Hepatocyte (in vitro differentiated cells): ENCODE measurements around the gene FHDC1. TPM values are rescaled to one million over a fixed set of nuclear protein-coding genes. Genes with fewer than 3 reads are reported as not detected.

ENCODE experiments used
- DNase-seq: peaks from one replicate; pipeline ENCODE4 v3.0.0-alpha.2; 2016; ENCODE audit warnings: low spot score
- H2AFZ ChIP-seq: fragments of 200-600 bp; sonication (generic); 2 replicates; pipeline ENCODE4 v1.6.0; 2016; ENCODE audit warnings: antibody characterized with exemption, mild to moderate bottlenecking
- H3K27ac ChIP-seq: fragments of 200-600 bp; sonication (generic); 2 replicates; pipeline ENCODE4 v1.5.1; 2016; ENCODE audit warnings: mild to moderate bottlenecking
- H3K27me3 ChIP-seq: fragments of 200-600 bp; sonication (generic); 2 replicates; pipeline ENCODE4 v1.6.1; 2016
- H3K36me3 ChIP-seq: fragments of 200-600 bp; sonication (generic); replicated peaks from 2 replicates; pipeline ENCODE4 v1.5.1; 2016; ENCODE audit warnings: low read depth; ENCODE audit not compliant: insufficient read depth
- H3K4me1 ChIP-seq: fragments of 200-600 bp; sonication (generic); 2 replicates; pipeline ENCODE4 v1.5.1; 2016; ENCODE audit warnings: mild to moderate bottlenecking, moderate library complexity; ENCODE audit not compliant: insufficient read depth
- H3K4me2 ChIP-seq: fragments of 200-600 bp; sonication (generic); 2 replicates; pipeline ENCODE4 v1.6.0; 2016
- H3K4me3 ChIP-seq: fragments of 200-600 bp; sonication (generic); 2 replicates; pipeline ENCODE4 v1.5.1; 2016; ENCODE audit warnings: mild to moderate bottlenecking
- H3K79me2 ChIP-seq: fragments of 200-600 bp; sonication (generic); 2 replicates; pipeline ENCODE4 v1.6.0; 2017; ENCODE audit warnings: mild to moderate bottlenecking
- H3K9me2 ChIP-seq: fragments of 200-600 bp; sonication (generic); replicated peaks from 2 replicates; pipeline ENCODE4 v1.6.0; 2017; ENCODE audit warnings: mild to moderate bottlenecking; ENCODE audit not compliant: insufficient read depth
- H3K9me3 ChIP-seq: fragments of 200-600 bp; sonication (generic); 2 replicates; pipeline ENCODE4 v1.5.1; 2016; ENCODE audit warnings: low read depth, mild to moderate bottlenecking
- H4K20me1 ChIP-seq: fragments of 200-600 bp; sonication (generic); 2 replicates; pipeline ENCODE4 v1.6.0; 2016; ENCODE audit warnings: mild to moderate bottlenecking; ENCODE audit not compliant: insufficient read depth, poor library complexity, severe bottlenecking
- CTCF ChIP-seq: fragments of 200-600 bp; sonication (generic); IDR thresholded peaks from 2 replicates; pipeline ENCODE4 v1.5.1; 2016; ENCODE audit warnings: antibody characterized with exemption, mild to moderate bottlenecking; ENCODE audit not compliant: poor library complexity
- EZH2 ChIP-seq: fragments of 200-600 bp; sonication (generic); IDR thresholded peaks from 2 replicates; pipeline ENCODE4 v1.6.1; 2016; ENCODE audit warnings: antibody characterized with exemption, mild to moderate bottlenecking, borderline replicate concordance
- EZH2phosphoT487 ChIP-seq: fragments of 200-600 bp; sonication (generic); IDR thresholded peaks from one replicate; pipeline ENCODE4 v1.6.1; 2018; ENCODE audit warnings: antibody characterized with exemption, mild to moderate bottlenecking, low read depth, moderate library complexity; ENCODE audit not compliant: unreplicated experiment, severe bottlenecking
- WGBS: methylation state at CpG from one replicate; pipeline ENCODE4 v1.1.6; 2016; ENCODE audit warnings: low lambda C conversion rate; ENCODE audit errors: missing lambda C conversion rate; 5-methylcytosine and 5-hydroxymethylcytosine counted together
- polyA plus RNA-seq: library from polyadenylated mRNA; unstranded; fragments of >200 nt; fragmentation: Nextera tagmentation; extraction: Ambion mirVana; gene quantifications from 2 replicates; pipeline ENCODE4 v1.2.1, GENCODE V29; 2016
- total RNA-seq: library from RNA; depleted of rRNA; stranded (reverse); fragments of >200 nt; gene quantifications from 2 replicates; pipeline ENCODE4 v1.2.3, GENCODE V29; 2014

Gene FHDC1, protein sequence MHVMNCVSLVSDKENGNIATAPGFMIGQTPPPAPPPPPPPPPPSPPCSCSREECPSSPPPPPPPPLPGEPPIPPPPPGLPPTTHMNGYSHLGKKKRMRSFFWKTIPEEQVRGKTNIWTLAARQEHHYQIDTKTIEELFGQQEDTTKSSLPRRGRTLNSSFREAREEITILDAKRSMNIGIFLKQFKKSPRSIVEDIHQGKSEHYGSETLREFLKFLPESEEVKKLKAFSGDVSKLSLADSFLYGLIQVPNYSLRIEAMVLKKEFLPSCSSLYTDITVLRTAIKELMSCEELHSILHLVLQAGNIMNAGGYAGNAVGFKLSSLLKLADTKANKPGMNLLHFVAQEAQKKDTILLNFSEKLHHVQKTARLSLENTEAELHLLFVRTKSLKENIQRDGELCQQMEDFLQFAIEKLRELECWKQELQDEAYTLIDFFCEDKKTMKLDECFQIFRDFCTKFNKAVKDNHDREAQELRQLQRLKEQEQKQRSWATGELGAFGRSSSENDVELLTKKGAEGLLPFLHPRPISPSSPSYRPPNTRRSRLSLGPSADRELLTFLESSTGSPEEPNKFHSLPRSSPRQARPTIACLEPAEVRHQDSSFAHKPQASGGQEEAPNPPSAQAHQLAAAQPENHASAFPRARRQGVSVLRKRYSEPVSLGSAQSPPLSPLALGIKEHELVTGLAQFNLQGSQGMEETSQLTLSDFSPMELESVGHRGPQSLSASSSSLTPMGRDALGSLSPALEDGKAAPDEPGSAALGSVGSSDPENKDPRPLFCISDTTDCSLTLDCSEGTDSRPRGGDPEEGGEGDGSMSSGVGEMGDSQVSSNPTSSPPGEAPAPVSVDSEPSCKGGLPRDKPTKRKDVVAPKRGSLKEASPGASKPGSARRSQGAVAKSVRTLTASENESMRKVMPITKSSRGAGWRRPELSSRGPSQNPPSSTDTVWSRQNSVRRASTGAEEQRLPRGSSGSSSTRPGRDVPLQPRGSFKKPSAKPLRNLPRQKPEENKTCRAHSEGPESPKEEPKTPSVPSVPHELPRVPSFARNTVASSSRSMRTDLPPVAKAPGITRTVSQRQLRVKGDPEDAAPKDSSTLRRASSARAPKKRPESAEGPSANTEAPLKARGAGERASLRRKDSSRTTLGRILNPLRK
- total RNA-seq (3.1 TPM in 2 replicates), polyA plus RNA-seq (1.7 and 2.1 TPM in 2 replicates)

DNA sequence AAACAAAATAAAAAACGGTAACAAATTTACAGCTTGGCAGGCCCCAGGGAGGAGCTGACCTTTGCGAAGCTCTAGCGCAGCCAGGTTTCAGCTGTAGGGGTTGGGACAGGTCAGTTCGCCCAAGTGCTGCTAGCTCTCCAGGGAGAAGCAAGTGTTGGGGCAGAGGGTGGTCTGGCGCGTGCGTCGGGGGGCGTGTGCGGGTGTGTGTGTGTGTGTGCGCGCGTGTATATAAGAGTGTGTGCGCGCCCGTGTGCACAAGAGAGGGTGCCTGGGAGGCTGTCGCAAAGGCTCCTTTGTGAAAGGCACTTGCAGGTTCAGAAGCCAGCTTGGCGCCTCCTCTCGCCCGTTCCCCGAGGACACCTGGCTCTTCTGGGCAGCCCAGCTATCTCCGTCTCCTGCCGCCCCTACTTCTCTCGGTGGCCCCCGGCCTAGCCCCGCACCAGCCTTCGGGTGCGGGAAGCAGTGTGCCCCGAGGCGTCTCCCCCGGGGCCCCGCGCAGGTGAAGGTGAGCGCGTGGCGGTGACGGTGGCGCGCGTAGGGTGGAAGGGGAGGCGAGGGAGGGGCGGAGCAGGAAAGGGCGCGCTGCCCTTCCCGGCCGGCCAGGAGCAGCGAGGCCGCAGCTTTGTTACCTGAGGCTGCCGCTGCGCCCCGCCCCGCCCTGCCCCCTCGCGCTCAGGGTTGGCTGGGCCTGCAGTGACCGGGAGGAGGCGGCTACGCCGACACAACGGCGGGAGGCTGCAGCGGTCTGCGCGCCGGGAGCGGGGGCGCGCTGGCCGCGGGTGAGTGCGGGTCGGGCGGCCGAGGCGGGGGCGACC is at the start of gene FHDC1:
FHDC1 (plus strand) TSS at position 693 of the 815 bp plus-strand sequence. CDS start 6,735 bp downstream, outside the sequence.
- no peaks in the 10 kb centered on the region for H4K20me1 ChIP-seq
- no peaks in the 10 kb centered on the region for H3K9me3 ChIP-seq
- peak within 1 kb of the TSS; percentile 68 for H2AFZ ChIP-seq
- WGBS: 2% methylated on average over 37 of the region's 75 CpGs
- no peak for TF ChIP-seq EZH2
- TF ChIP-seq EZH2phosphoT487: no peak
- TF ChIP-seq CTCF: no peak
- peak within 1 kb of the TSS; percentile 96 for H3K4me3 ChIP-seq
- H3K27ac ChIP-seq: peak within 1 kb of the TSS; percentile 96
- no peaks in the 10 kb centered on the region for H3K79me2 ChIP-seq
- peak; percentile 89 for DNase-seq
- H3K9me2 ChIP-seq: no peaks in the 10 kb centered on the region
- no peaks in the 10 kb centered on the region for H3K4me1 ChIP-seq
- peaks cover 9% of the 10 kb centered on the region for H3K27me3 ChIP-seq
- no peaks in the 10 kb centered on the region for H3K36me3 ChIP-seq
- peak within 1 kb of the TSS; percentile 100 for H3K4me2 ChIP-seq

DNA sequence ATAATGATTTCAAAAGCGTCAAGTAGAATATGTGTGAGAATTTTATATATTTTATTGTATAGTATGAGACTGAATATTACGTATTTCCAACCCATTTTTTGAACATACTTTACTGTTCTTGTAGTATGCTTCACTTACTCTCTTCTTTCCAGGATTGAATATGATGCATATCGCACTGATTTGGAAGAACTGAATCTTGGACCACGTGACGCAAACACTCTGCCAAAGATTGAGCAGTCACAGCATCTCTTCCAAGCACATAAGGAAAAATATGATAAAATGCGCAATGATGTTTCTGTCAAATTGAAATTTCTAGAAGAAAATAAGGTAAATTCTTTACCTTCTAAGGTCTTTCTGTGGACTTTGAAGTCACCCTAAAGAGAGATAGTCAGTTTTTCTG is 48.1 kb upstream of the FHDC1 start:
- H3K4me1 ChIP-seq: peaks cover 8% of the 10 kb centered on the region
- H3K9me3 ChIP-seq: no peaks in the 10 kb centered on the region
- no peak overlapping the region for H2AFZ ChIP-seq
- H3K36me3 ChIP-seq: no peaks in the 10 kb centered on the region
- H3K27me3 ChIP-seq: no peaks in the 10 kb centered on the region
- no peak for DNase-seq
- H3K27ac ChIP-seq: no peak overlapping the region
- H4K20me1 ChIP-seq: no peaks in the 10 kb centered on the region
- H3K4me3 ChIP-seq: no peak overlapping the region
- TF ChIP-seq CTCF (no peak), EZH2phosphoT487 (no peak), EZH2 (no peak)
- H3K4me2 ChIP-seq: no peak overlapping the region
- WGBS: 100% methylated on average over 6 of the region's 6 CpGs
- no peaks in the 10 kb centered on the region for H3K79me2 ChIP-seq
- H3K9me2 ChIP-seq: no peaks in the 10 kb centered on the region

DNA sequence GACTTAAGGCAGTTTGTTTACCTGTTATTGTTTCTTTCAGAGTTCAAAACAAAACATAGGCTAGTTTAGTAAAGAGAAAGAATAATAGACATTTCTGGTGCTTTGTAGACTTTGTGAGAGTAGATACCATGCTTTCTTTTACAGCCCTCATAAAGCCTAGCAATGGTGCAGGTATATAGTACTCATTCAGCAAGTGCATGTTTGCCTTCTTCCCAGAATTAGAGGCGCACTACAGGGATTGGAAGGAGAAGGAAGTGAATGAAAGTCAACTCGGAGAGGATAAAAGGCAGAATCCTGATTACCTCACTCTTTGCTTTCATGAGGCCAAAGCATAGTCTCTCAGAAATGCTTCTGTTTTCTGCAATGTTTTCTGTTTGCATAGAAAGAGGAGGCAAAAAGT is 43.1 kb upstream of the FHDC1 start:
- Histone ChIP-seq H3K4me3 (no peak overlapping the region), H3K9me3 (no peaks in the 10 kb centered on the region), H3K79me2 (no peaks in the 10 kb centered on the region), H3K36me3 (no peaks in the 10 kb centered on the region), H4K20me1 (no peaks in the 10 kb centered on the region), H3K4me1 (peaks cover 8% of the 10 kb centered on the region), H3K27me3 (no peaks in the 10 kb centered on the region), H3K4me2 (peak overlapping the region; percentile 4), H2AFZ (no peak overlapping the region), H3K9me2 (no peaks in the 10 kb centered on the region), H3K27ac (peak overlapping the region; percentile 38)
- WGBS: 45% methylated on average over 2 of the region's 2 CpGs
- no peak for TF ChIP-seq EZH2phosphoT487
- TF ChIP-seq CTCF: no peak
- no peak for TF ChIP-seq EZH2
- peak; percentile 49 for DNase-seq
